Measurements from ENCODE around the gene TSHZ2.

The TSHZ2 gene

GRCh38 chr20:53210041-53210440 is 237.9 kb downstream of the TSHZ2 start:
- DNase-seq (ENCODE audit: low spot score): no peak

- no peak for DNase-seq (ENCODE audit: low spot score)
Measured at GRCh38 chr20:53210931-53211330, 238.8 kb downstream of the TSHZ2 start.

GRCh38 chr20:53212018-53212417 is 239.9 kb downstream of the TSHZ2 start:
- DNase-seq (ENCODE audit: low spot score): no peak

- no peak for DNase-seq (ENCODE audit: low spot score)
Measured at GRCh38 chr20:53214392-53214791, 242.2 kb downstream of the TSHZ2 start.

GRCh38 chr20:53215166-53215565 is 243.0 kb downstream of the TSHZ2 start:
- no peak for DNase-seq (ENCODE audit: low spot score)

- no peak for DNase-seq (ENCODE audit: low spot score)
Measured at GRCh38 chr20:53216478-53216855, 244.3 kb downstream of the TSHZ2 start.

GRCh38 chr20:53216856-53217576 is 244.9 kb downstream of the TSHZ2 start:
- peak; percentile 44 for DNase-seq (ENCODE audit: low spot score)

- DNase-seq (ENCODE audit: low spot score): no peak
Measured at GRCh38 chr20:53220482-53221307, 248.5 kb downstream of the TSHZ2 start.

GRCh38 chr20:53221731-53222130 is 249.6 kb downstream of the TSHZ2 start:
- DNase-seq (ENCODE audit: low spot score): no peak

- no peak for DNase-seq (ENCODE audit: low spot score)
Measured at GRCh38 chr20:53222416-53222815, 250.3 kb downstream of the TSHZ2 start.

- no peak for DNase-seq (ENCODE audit: low spot score)
Measured at GRCh38 chr20:53222932-53223331, 250.8 kb downstream of the TSHZ2 start.

GRCh38 chr20:53223626-53224172 is 251.5 kb downstream of the TSHZ2 start:
- DNase-seq (ENCODE audit: low spot score): no peak

- no peak for DNase-seq (ENCODE audit: low spot score)
Measured at GRCh38 chr20:53224851-53225250, 252.7 kb downstream of the TSHZ2 start.

- no peak for DNase-seq (ENCODE audit: low spot score)
Measured at GRCh38 chr20:53226826-53227225, 254.7 kb downstream of the TSHZ2 start.

GRCh38 chr20:53227523-53227922 is 255.4 kb downstream of the TSHZ2 start:
- DNase-seq (ENCODE audit: low spot score): no peak

GRCh38 chr20:53231061-53231460 is 258.9 kb downstream of the TSHZ2 start:
- no peak for DNase-seq (ENCODE audit: low spot score)

- DNase-seq (ENCODE audit: low spot score): no peak
Measured at GRCh38 chr20:53237461-53237860, 265.3 kb downstream of the TSHZ2 start.

GRCh38 chr20:53238121-53238660 is 266.0 kb downstream of the TSHZ2 start:
- DNase-seq (ENCODE audit: low spot score): no peak

GRCh38 chr20:53243152-53243551 is 271.0 kb downstream of the TSHZ2 start:
- DNase-seq (ENCODE audit: low spot score): no peak

- no peak for DNase-seq (ENCODE audit: low spot score)
Measured at GRCh38 chr20:53244711-53245110, 272.6 kb downstream of the TSHZ2 start.

GRCh38 chr20:53245574-53245973 is 273.4 kb downstream of the TSHZ2 start:
- DNase-seq (ENCODE audit: low spot score): no peak

- no peak for DNase-seq (ENCODE audit: low spot score)
Measured at GRCh38 chr20:53247468-53248103, 275.4 kb downstream of the TSHZ2 start.
